Astrocyte of the spinal cord (primary cell): ENCODE measurements around the gene PYGO2.

Experiments
- DNase-seq: peaks from one replicate; pipeline ENCODE4 v3.0.0; 2011; ENCODE audit warnings: low read depth, low spot score
- H3K4me3 ChIP-seq: 2 replicates; pipeline ENCODE4 v1.5.1; 2011; ENCODE audit warnings: low read depth, mild to moderate bottlenecking, low read length, moderate library complexity
- CTCF ChIP-seq: IDR thresholded peaks from 2 replicates; pipeline ENCODE4 v1.5.1; 2012; ENCODE audit warnings: low read depth, mild to moderate bottlenecking, low read length, inconsistent platforms
- in situ Hi-C: cut with HindIII; loops from 2 replicates; pipeline ENCODE4 v1.10.0; 2017; ENCODE audit warnings: low sequenced_read_pairs

PYGO2 gene

GRCh38 chr1:155003766-155004351 lies 42.3 kb upstream of the PYGO2 start:
- peak overlapping the region; percentile 61 for H3K4me3 ChIP-seq
- TF ChIP-seq CTCF, result no peak
- DNase-seq, result peak; percentile 35
- in situ Hi-C loops, result no loop called here

- in situ Hi-C loops, result no loop called here
- no peak for TF ChIP-seq CTCF
- no peak for DNase-seq
- H3K4me3 ChIP-seq, result peak overlapping the region; percentile 61
Observed at GRCh38 chr1:155003227-155003765, 41.7 kb upstream of the PYGO2 start.

- no peak for TF ChIP-seq CTCF
- DNase-seq, result peak; percentile 47
- in situ Hi-C loops, result no loop called here
- H3K4me3 ChIP-seq, result peak within 1 kb of the TSS; percentile 61
Observed at GRCh38 chr1:155002464-155003226, 41.1 kb upstream of the PYGO2 start, which contains the start of gene ZBTB7B. Gene ZBTB7B, plus strand, starts transcription at chr1:155002802. Its CDS starts 11,859 bp downstream, at chr1:155014661.

- in situ Hi-C loops, result no loop called here
- peak; percentile 99 for DNase-seq
- H3K4me3 ChIP-seq, result peak overlapping the region; percentile 61
- peak; percentile 66 for TF ChIP-seq CTCF
Observed at GRCh38 chr1:155001675-155002463, 40.3 kb upstream of the PYGO2 start.

GRCh38 chr1:155001425-155001674 lies 39.8 kb upstream of the PYGO2 start:
- in situ Hi-C loops, result no loop called here
- peak overlapping the region; percentile 61 for H3K4me3 ChIP-seq
- no peak for TF ChIP-seq CTCF
- DNase-seq, result no peak

GRCh38 chr1:155000726-155001424 lies 39.3 kb upstream of the PYGO2 start:
- in situ Hi-C loops, result no loop called here
- H3K4me3 ChIP-seq, result peak overlapping the region; percentile 61
- no peak for TF ChIP-seq CTCF
- peak; percentile 93 for DNase-seq
